Transverse colon (tissue), 4 donors: ENCODE data around the gene UBN1. TPM values are rescaled to one million over a fixed set of nuclear protein-coding genes. Genes with fewer than 3 reads are reported as not detected.

ENCODE experiments used
- DNase-seq: peaks from one replicate; pipeline ENCODE4 v3.0.0-alpha.2; 2019
- H3K27ac ChIP-seq, 4 donors: fragments of 200-600 bp; sonication (generic); 2 replicates each; pipeline ENCODE4 v1.5.1; 2016 to 2018; ENCODE audit warnings: inconsistent platforms in 4 of 4
- H3K27me3 ChIP-seq: fragments of 200-600 bp; sonication (generic); 2 replicates; pipeline ENCODE4 v1.5.1; 2017; ENCODE audit warnings: inconsistent platforms
- H3K36me3 ChIP-seq, 4 donors: fragments of 200-600 bp; sonication (generic); 2 replicates each; pipeline ENCODE4 v1.5.1; 2017 to 2019; ENCODE audit warnings: inconsistent platforms in 4 of 4
- H3K4me1 ChIP-seq, 4 donors: fragments of 200-600 bp; sonication (generic); 2 replicates each; pipeline ENCODE4 v1.5.1; 2017 to 2020; ENCODE audit warnings: inconsistent platforms in 4 of 4
- H3K4me3 ChIP-seq, 4 donors: fragments of 200-600 bp; sonication (generic); 1 replicate in 1 of 4; 2 replicates in 3 of 4; pipeline versions ENCODE4 v1.5.1 to v1.6.1; 2017 to 2019; ENCODE audit warnings: inconsistent platforms in 4 of 4
- H3K9me3 ChIP-seq, 2 donors: fragments of 200-600 bp; sonication (generic); 2 replicates each; pipeline ENCODE4 v1.5.1; 2017 to 2019; ENCODE audit warnings: inconsistent platforms in 2 of 2
- EP300 ChIP-seq: sonication (generic); formaldehyde crosslinking; IDR thresholded peaks from one replicate; pipeline ENCODE4 v1.6.1; 2017; ENCODE audit warnings: antibody characterized with exemption, low read depth
- POLR2A ChIP-seq: fragments of 450-650 bp; IDR thresholded peaks from one replicate; pipeline ENCODE4 v1.6.1; 2016; ENCODE audit warnings: antibody characterized with exemption, mild to moderate bottlenecking, moderate library complexity
- POLR2AphosphoS5 ChIP-seq, 3 donors: sonication (generic); formaldehyde crosslinking; IDR thresholded peaks; one replicate each; pipeline ENCODE4 v1.6.1; 2016; ENCODE audit warnings: antibody characterized with exemption in 3 of 3
- WGBS, 2 donors: methylation state at CpG; one replicate each; pipeline ENCODE4 v1.1.5; 2018; ENCODE audit warnings: low coverage in 1 of 2; 5-methylcytosine and 5-hydroxymethylcytosine counted together
- in situ Hi-C, 4 donors: fragments of 200-750 bp; cut with MboI; loops; one replicate each; pipeline versions ENCODE4 v1.15.0 to v1.15.1; 2017; ENCODE audit warnings: low sequenced_read_pairs in 3 of 4, low pct_ligation_motif_present in 1 of 4, low pct_unique_long_range_greater_than_20kb in 1 of 4
- intact Hi-C: fragments of 100-400 bp; cut with DNase I; formaldehyde crosslinking; loops from one replicate; pipeline ENCODE4 v1.15.1; 2023; ENCODE audit warnings: low total_unique reads
- total RNA-seq, 4 donors: library from RNA; depleted of rRNA; stranded (reverse); fragments of >200 nt; gene quantifications; one replicate each; pipeline ENCODE4 v1.1.0, GENCODE V29; 2016
- TF ChIP-seq, protein P1 (sequence below), 5 experiments: fragments of 200-600 bp in 3 of 5; fragments of 450-650 bp in 2 of 5; sonication (generic) in 3 of 5; IDR thresholded peaks; 1 replicate in 2 of 5; 2 replicates in 3 of 5; pipeline ENCODE4 v1.5.1; 2016 to 2017; ENCODE audit warnings: antibody characterized with exemption in 5 of 5, inconsistent platforms in 3 of 5, mild to moderate bottlenecking in 2 of 5, moderate library complexity in 1 of 5

UBN1 gene
- total RNA-seq, 4 donors from 2014 or later, result 33.6 to 60.2 (median 53.0) TPM

DNA sequence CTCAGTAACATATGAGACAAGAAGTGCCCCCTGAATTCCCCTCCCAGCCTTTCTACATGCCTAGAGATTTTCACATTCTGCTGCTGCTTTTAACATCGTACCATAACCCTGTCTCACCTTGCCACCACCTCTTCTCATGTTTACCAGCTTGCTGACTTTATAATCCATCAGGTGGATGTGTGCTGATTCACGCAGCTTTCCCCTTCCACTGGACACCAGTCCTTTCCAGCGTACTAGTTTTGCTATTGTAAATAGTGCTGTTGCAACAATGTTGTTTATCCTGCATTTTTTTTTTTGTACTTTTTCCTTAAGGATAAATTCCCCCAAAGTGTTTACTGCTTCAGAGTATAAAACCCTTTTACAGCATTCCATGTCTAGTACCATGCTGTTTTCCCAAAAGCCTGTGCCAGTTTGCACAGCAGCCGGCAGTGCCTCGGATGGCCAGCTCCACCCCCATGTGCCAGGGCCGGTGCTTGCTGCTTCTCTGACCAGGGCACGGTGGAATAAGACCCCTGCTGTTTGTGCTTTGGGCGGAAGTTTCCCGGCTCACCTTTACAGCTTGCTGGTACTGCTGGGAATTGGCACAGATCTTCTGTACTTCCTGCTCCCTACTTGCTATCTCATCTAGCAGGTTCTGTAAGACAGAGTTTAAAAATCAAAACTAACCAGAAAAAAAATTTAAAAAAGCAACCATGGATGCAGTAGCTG is 41.3 kb downstream of the UBN1 start:
- H3K4me3 ChIP-seq, result no peak overlapping the region
- TF ChIP-seq POLR2A (no peak), POLR2AphosphoS5 (IDR thresholded peaks at IDR 0.05) (no peak), EP300 (no peak)
- TF ChIP-seq, protein P1, sequence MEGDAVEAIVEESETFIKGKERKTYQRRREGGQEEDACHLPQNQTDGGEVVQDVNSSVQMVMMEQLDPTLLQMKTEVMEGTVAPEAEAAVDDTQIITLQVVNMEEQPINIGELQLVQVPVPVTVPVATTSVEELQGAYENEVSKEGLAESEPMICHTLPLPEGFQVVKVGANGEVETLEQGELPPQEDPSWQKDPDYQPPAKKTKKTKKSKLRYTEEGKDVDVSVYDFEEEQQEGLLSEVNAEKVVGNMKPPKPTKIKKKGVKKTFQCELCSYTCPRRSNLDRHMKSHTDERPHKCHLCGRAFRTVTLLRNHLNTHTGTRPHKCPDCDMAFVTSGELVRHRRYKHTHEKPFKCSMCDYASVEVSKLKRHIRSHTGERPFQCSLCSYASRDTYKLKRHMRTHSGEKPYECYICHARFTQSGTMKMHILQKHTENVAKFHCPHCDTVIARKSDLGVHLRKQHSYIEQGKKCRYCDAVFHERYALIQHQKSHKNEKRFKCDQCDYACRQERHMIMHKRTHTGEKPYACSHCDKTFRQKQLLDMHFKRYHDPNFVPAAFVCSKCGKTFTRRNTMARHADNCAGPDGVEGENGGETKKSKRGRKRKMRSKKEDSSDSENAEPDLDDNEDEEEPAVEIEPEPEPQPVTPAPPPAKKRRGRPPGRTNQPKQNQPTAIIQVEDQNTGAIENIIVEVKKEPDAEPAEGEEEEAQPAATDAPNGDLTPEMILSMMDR (IDR thresholded peaks at IDR 0.05), result no peak
- no peak overlapping the region for H3K27ac ChIP-seq
- WGBS, 2 donors, result 80 to 90% methylated on average over 3 to 9 of the region's 9 CpGs
- in situ Hi-C loops, result no loop called here
- H3K27me3 ChIP-seq, result no peaks in the 10 kb centered on the region
- no peaks in the 10 kb centered on the region for H3K9me3 ChIP-seq
- H3K4me1 ChIP-seq, result peaks cover 0 to 9% (median 0%) of the 10 kb centered on the region in 4 donors
- intact Hi-C loops, result no loop called here
- H3K36me3 ChIP-seq, result peaks cover 0 to 42% (median 11%) of the 10 kb centered on the region in 4 donors
- DNase-seq, result no peak

DNA sequence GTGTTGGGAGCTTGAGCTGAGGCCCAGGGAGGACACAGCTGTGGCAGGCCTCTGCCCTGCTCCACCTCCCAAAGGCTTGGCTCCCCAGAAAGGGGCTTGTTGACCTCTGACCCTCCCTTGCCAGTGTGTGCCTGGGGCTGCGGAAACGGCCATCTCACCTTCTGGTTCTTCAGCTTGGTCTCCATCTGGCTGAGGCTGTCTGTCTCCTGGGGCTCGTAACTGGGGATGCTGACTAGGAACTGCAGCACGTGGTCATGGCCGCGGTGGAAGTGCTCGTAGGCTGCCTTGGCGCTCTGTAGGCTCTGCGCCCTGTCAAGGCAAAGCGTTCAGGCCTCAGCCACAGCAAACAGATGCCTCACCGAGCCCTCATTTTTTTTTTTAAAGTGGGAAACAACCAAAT is 42.7 kb downstream of the UBN1 start:
- no peaks in the 10 kb centered on the region for H3K9me3 ChIP-seq
- H3K4me1 ChIP-seq, result peaks cover 0 to 9% (median 0%) of the 10 kb centered on the region in 4 donors
- in situ Hi-C loops (no loop called here), intact Hi-C loops (no loop called here)
- H3K27ac ChIP-seq, result no peak overlapping the region
- 89% methylated on average over 11 of the region's 11 CpGs; no CpG with 5 or more reads in 1 of the 2 donors for WGBS, 2 donors
- H3K36me3 ChIP-seq, result peaks cover 0 to 28% (median 4%) of the 10 kb centered on the region in 4 donors
- H3K27me3 ChIP-seq, result no peaks in the 10 kb centered on the region
- H3K4me3 ChIP-seq, result no peak overlapping the region
- no peak for DNase-seq
- TF ChIP-seq POLR2A, result no peak
- no peak for TF ChIP-seq POLR2AphosphoS5 (IDR thresholded peaks at IDR 0.05)
- TF ChIP-seq, protein P1 (IDR thresholded peaks at IDR 0.05), result no peak

DNA sequence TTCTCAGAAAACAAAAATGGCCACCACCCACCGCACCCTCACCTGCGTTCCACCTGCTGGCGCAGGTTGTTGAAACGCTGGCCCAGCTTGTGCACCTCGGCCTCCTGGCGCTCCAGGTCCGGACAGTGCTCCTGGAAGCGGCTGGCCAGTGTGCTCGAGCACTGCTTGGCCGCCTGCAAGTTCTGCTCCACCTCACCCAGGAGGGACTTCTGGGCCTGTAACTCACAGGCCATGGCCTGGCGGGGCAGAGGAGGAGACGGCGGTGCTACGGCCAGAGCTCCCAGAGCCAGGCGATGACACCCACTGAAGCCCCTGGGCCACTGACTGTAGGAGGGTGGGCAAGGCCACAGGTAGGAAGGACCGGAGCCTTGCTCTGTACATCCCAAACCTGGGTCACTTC is 43.4 kb downstream of the UBN1 start:
- Histone ChIP-seq H3K4me1 (peaks cover 0 to 9% (median 0%) of the 10 kb centered on the region in 4 donors), H3K27ac (no peak overlapping the region), H3K4me3 (no peak overlapping the region), H3K9me3 (no peaks in the 10 kb centered on the region), H3K36me3 (peaks cover 0 to 22% (median under 1%) of the 10 kb centered on the region in 4 donors), H3K27me3 (no peaks in the 10 kb centered on the region)
- 94% methylated on average over 16 of the region's 16 CpGs; no CpG with 5 or more reads in 1 of the 2 donors for WGBS, 2 donors
- TF ChIP-seq EP300 (no peak), POLR2A (no peak), POLR2AphosphoS5 (IDR thresholded peaks at IDR 0.05) (no peak)
- TF ChIP-seq, protein P1 (IDR thresholded peaks at IDR 0.05), result no peak
- intact Hi-C loops, result no loop called here
- in situ Hi-C loops, result no loop called here
- no peak for DNase-seq

DNA sequence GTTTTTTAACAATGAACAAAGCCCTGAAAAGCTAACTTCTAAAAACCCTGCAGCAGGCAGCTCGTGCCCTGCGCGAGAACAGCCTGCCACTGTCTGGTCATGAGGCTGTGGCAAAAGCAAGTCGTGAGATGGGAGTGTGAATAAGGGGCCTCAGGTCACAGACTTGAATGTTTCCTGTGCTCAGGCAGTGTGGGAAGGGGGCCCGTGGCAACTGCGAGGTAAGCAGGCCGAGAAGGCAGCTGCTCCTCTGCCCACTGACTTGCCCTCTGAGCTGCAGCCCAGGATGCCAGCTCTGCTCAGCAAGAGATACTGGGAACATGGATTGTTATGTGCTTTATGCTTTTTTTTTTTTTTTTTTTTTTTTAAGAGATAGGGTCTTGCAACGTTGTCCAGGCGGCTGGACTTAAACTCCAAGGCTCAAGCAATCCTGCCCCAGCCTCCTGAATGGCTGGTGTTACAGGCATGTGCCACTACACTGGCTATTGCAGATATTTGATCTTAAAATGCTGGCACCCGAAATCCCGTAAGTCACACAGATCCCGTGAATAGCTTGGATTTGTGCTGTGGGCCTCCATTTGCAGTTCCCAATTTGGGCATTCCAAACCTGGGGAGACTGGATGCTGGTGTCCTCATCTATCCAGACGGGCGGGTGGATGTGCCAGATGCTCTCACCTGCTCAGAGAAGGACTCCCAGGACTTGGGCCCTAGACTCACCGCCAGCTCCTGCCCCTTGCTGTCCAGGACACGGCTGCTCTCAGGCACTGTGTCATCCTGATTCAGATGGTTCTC is 44.0 kb downstream of the UBN1 start:
- in situ Hi-C loops, result no loop called here
- WGBS, 2 donors, result 87% methylated on average over 16 of the region's 16 CpGs; no CpG with 5 or more reads in 1 of the 2 donors
- no peaks in the 10 kb centered on the region for H3K9me3 ChIP-seq
- peaks cover 0 to 16% (median 0%) of the 10 kb centered on the region in 4 donors for H3K36me3 ChIP-seq
- no peak overlapping the region for H3K4me3 ChIP-seq
- DNase-seq, result no peak
- intact Hi-C loops, result no loop called here
- TF ChIP-seq, protein P1 (IDR thresholded peaks at IDR 0.05), result no peak
- H3K4me1 ChIP-seq, result peaks cover 0 to 9% (median 0%) of the 10 kb centered on the region in 4 donors
- H3K27me3 ChIP-seq, result no peaks in the 10 kb centered on the region
- no peak overlapping the region for H3K27ac ChIP-seq
